ENCODE measurements around the gene TTC34. TPM values are rescaled to one million over a fixed set of nuclear protein-coding genes. Genes with fewer than 3 reads are reported as not detected.

TTC34 gene
- total RNA-seq, 1 donor from 2014 or later, result 1.8 TPM

GRCh38 chr1:2812939-2813653 is 11.6 kb upstream of the TTC34 start:
- no peak overlapping the region for H3K4me3 Mint-ChIP-seq
- intact Hi-C loops (cut with micrococcal nuclease), result no loop called here
- H3K9me3 Mint-ChIP-seq, result peaks cover 5% of the 10 kb centered on the region
- no peaks in the 10 kb centered on the region for H3K4me1 Mint-ChIP-seq (ENCODE audit: low read depth)
- no peak overlapping the region for H3K27ac Mint-ChIP-seq
- no peak for DNase-seq (ENCODE audit: low spot score)
- no peaks in the 10 kb centered on the region for H3K36me3 Mint-ChIP-seq (ENCODE audit: low read depth)
- no peaks in the 10 kb centered on the region for H3K27me3 Mint-ChIP-seq (ENCODE audit: insufficient read depth)

DNA sequence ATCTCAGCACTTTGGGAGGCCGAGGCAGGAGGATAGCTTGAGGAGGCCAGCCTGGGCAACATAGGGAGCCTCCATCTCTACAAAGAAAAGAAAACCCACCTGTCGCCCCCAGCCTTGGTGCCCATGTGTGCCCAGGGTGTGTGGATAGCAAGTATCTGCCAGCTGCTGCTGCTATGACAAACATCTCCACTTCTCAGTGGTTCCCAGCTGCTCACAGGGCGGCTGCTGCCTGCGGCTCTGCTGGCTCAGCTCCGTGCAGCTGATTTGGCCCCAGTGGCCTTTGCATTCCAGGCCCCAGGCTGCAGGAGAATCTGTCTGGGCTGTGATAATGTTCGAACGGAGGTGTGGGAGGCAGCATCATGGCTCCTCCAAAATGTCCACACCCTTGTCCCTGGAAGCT is 10.6 kb upstream of the TTC34 start:
- H3K27ac Mint-ChIP-seq, result no peak overlapping the region
- H3K4me1 Mint-ChIP-seq (ENCODE audit: low read depth), result no peaks in the 10 kb centered on the region
- H3K36me3 Mint-ChIP-seq (ENCODE audit: low read depth), result no peaks in the 10 kb centered on the region
- H3K9me3 Mint-ChIP-seq, result peaks cover 5% of the 10 kb centered on the region
- H3K4me3 Mint-ChIP-seq, result no peak overlapping the region
- DNase-seq (ENCODE audit: low spot score), result no peak
- intact Hi-C loops (cut with micrococcal nuclease), result no loop called here
- no peaks in the 10 kb centered on the region for H3K27me3 Mint-ChIP-seq (ENCODE audit: insufficient read depth)

DNA sequence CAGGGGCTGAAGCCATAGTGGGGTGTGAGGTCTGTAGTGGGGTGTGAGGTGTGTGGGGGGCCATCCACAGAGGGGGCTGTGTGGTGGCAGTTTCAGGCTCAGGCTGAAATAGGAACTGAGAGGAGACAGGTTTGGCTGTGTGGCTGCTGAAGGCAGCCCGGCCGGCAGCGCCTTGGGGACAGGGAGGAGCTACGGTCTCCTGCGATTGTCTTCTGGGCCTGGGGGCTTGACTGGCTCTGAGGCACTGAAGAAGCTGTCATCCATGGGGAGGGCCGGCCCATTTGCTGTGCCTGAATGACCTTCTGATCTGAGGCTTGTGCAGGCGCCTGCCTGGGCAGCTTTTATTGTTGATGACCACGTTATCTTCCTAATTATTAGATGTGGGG is 10.0 kb upstream of the TTC34 start:
- H3K9me3 Mint-ChIP-seq, result peaks cover 5% of the 10 kb centered on the region
- intact Hi-C loops (cut with micrococcal nuclease), result no loop called here
- H3K4me1 Mint-ChIP-seq (ENCODE audit: low read depth), result no peaks in the 10 kb centered on the region
- no peak overlapping the region for H3K4me3 Mint-ChIP-seq
- DNase-seq (ENCODE audit: low spot score), result no peak
- H3K36me3 Mint-ChIP-seq (ENCODE audit: low read depth), result no peaks in the 10 kb centered on the region
- no peak overlapping the region for H3K27ac Mint-ChIP-seq
- H3K27me3 Mint-ChIP-seq (ENCODE audit: insufficient read depth), result no peaks in the 10 kb centered on the region

GRCh38 chr1:2810899-2811532 is 9.5 kb upstream of the TTC34 start:
- Mint-ChIP-seq H3K4me1 (ENCODE audit: low read depth) (no peaks in the 10 kb centered on the region), H3K4me3 (no peak overlapping the region), H3K27me3 (ENCODE audit: insufficient read depth) (no peaks in the 10 kb centered on the region), H3K36me3 (ENCODE audit: low read depth) (no peaks in the 10 kb centered on the region), H3K9me3 (peaks cover 5% of the 10 kb centered on the region), H3K27ac (no peak overlapping the region)
- intact Hi-C loops (cut with micrococcal nuclease), result no loop called here
- no peak for DNase-seq (ENCODE audit: low spot score)

DNA sequence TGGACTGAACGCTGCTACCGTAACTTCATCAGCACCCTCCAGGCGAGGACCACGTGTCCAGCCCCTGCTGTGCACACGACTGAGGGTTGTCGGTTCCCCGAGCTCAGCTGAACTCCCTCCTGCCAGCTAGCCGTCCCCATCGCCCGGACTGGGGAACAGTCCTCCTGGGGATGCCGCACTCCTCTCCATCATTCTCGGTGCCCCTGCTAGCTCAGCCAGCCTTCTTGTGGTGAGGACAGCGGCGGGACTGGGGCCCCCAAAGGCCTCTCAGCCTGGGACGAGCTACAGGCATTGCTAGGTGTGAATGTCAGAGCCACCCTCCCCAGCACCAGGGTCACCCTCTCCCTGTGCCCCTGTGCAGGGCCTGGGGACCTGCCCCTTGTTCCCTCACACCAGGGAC is 8.8 kb upstream of the TTC34 start:
- peaks cover 5% of the 10 kb centered on the region for H3K9me3 Mint-ChIP-seq
- H3K36me3 Mint-ChIP-seq (ENCODE audit: low read depth), result no peaks in the 10 kb centered on the region
- H3K27me3 Mint-ChIP-seq (ENCODE audit: insufficient read depth), result no peaks in the 10 kb centered on the region
- intact Hi-C loops (cut with micrococcal nuclease), result no loop called here
- no peak overlapping the region for H3K4me3 Mint-ChIP-seq
- no peak overlapping the region for H3K27ac Mint-ChIP-seq
- DNase-seq (ENCODE audit: low spot score), result no peak
- no peaks in the 10 kb centered on the region for H3K4me1 Mint-ChIP-seq (ENCODE audit: low read depth)

DNA sequence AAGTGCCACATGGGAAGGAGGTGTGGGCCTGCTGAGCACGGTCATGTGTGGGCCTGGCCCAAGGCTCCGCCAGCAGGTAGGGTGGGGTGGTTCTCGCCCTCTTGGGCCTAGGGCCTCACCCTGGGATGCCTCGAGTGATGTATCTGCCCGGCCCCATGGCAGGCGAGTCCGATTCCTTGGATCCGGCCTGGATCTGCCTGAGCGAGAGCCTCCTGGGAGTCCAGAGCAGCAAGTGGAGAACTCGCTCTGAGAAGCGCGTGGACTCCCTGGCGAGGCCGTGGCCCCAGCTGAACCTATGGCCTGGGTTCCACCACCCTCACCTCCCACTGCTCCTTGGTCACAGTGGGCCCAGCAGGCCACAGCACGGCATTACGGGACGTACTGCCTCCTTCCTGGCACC is 8.2 kb upstream of the TTC34 start:
- no peaks in the 10 kb centered on the region for H3K27me3 Mint-ChIP-seq (ENCODE audit: insufficient read depth)
- H3K4me1 Mint-ChIP-seq (ENCODE audit: low read depth), result no peaks in the 10 kb centered on the region
- intact Hi-C loops (cut with micrococcal nuclease), result no loop called here
- H3K36me3 Mint-ChIP-seq (ENCODE audit: low read depth), result no peaks in the 10 kb centered on the region
- H3K9me3 Mint-ChIP-seq, result peaks cover 5% of the 10 kb centered on the region
- no peak overlapping the region for H3K4me3 Mint-ChIP-seq
- no peak for DNase-seq (ENCODE audit: low spot score)
- no peak overlapping the region for H3K27ac Mint-ChIP-seq

- H3K4me3 Mint-ChIP-seq, result no peak overlapping the region
- no peaks in the 10 kb centered on the region for H3K27me3 Mint-ChIP-seq (ENCODE audit: insufficient read depth)
- no peaks in the 10 kb centered on the region for H3K36me3 Mint-ChIP-seq (ENCODE audit: low read depth)
- H3K4me1 Mint-ChIP-seq (ENCODE audit: low read depth), result no peaks in the 10 kb centered on the region
- intact Hi-C loops (cut with micrococcal nuclease), result no loop called here
- peaks cover 5% of the 10 kb centered on the region for H3K9me3 Mint-ChIP-seq
- no peak for DNase-seq (ENCODE audit: low spot score)
- H3K27ac Mint-ChIP-seq, result no peak overlapping the region
Observed at GRCh38 chr1:2808831-2809605, 7.5 kb upstream of the TTC34 start.

- intact Hi-C loops (cut with micrococcal nuclease), result no loop called here
- Mint-ChIP-seq H3K9me3 (peaks cover 5% of the 10 kb centered on the region), H3K27ac (no peak overlapping the region), H3K4me1 (ENCODE audit: low read depth) (no peaks in the 10 kb centered on the region), H3K27me3 (ENCODE audit: insufficient read depth) (no peaks in the 10 kb centered on the region), H3K36me3 (ENCODE audit: low read depth) (no peaks in the 10 kb centered on the region), H3K4me3 (no peak overlapping the region)
- DNase-seq (ENCODE audit: low spot score), result no peak
Observed at GRCh38 chr1:2808386-2808705, 6.9 kb upstream of the TTC34 start.

DNA sequence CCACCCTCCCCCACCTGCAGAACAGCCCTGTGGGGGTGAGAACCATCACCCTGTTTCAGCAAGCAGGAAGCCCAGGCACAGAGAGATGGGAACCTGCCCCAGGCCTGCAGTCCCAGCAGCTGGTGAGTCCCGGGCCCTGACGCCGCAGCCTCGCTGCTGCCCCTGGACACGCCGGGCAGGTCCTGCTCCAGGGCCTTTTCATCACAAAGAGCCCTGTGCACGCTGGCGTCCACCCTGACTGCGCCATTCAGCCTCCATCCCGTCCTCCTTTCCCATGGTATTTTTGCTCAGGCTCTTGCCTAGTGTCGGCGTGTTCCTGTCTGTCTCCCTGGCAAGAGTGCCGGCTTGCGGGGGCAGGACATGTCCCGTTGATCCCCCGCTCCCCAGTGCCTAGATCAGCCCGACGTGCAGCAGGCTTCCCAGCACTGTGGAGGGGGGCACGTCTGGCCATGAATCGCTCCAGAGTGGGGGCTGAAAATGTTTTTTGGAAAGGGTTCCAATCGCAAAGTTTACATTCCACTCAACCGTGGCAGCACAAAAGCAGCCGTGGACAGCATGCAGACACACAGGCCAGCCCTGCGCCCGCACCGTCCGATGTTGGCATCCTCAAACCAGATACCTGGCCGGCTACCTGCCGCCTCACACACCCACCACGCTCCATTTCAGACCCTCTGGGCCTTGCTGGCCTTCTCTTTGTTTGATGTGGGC is 6.3 kb upstream of the TTC34 start:
- Mint-ChIP-seq H3K36me3 (ENCODE audit: low read depth) (no peaks in the 10 kb centered on the region), H3K4me1 (ENCODE audit: low read depth) (no peaks in the 10 kb centered on the region), H3K4me3 (no peak overlapping the region), H3K27me3 (ENCODE audit: insufficient read depth) (no peaks in the 10 kb centered on the region), H3K9me3 (peaks cover 5% of the 10 kb centered on the region), H3K27ac (no peak overlapping the region)
- no peak for DNase-seq (ENCODE audit: low spot score)
- intact Hi-C loops (cut with micrococcal nuclease), result no loop called here

DNA sequence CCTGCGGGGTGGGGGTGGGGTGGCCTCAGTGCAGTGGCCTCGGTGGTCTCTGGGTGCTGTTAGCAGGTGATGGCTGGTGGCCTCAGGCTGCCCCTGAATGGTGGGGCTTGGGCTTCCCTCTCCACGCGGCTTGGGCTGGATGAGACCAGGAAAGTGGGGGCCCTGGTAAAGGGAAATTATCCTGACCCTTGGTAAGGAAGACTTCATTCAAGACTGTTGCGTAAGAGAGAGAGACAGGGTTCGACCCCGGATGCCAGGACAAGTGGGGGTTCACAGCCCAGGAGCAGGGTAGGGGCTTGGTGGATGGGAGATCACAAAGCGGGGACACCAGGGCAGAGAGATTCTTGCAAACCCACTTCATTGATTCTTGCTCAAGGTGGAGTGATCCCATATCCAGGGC is 5.5 kb upstream of the TTC34 start:
- Mint-ChIP-seq H3K9me3 (no peaks in the 10 kb centered on the region), H3K27me3 (ENCODE audit: insufficient read depth) (no peaks in the 10 kb centered on the region), H3K27ac (no peak overlapping the region), H3K36me3 (ENCODE audit: low read depth) (no peaks in the 10 kb centered on the region), H3K4me1 (ENCODE audit: low read depth) (no peaks in the 10 kb centered on the region), H3K4me3 (no peak overlapping the region)
- intact Hi-C loops (cut with micrococcal nuclease), result no loop called here
- no peak for DNase-seq (ENCODE audit: low spot score)

GRCh38 chr1:2806591-2806990 is 5.1 kb upstream of the TTC34 start:
- Mint-ChIP-seq H3K4me3 (no peak overlapping the region), H3K27ac (no peak overlapping the region), H3K9me3 (no peaks in the 10 kb centered on the region), H3K27me3 (ENCODE audit: insufficient read depth) (no peaks in the 10 kb centered on the region), H3K36me3 (ENCODE audit: low read depth) (no peaks in the 10 kb centered on the region), H3K4me1 (ENCODE audit: low read depth) (no peaks in the 10 kb centered on the region)
- DNase-seq (ENCODE audit: low spot score), result no peak
- intact Hi-C loops (cut with micrococcal nuclease), result no loop called here

GRCh38 chr1:2805801-2806430 is 4.4 kb upstream of the TTC34 start:
- no peaks in the 10 kb centered on the region for H3K36me3 Mint-ChIP-seq (ENCODE audit: low read depth)
- DNase-seq (ENCODE audit: low spot score), result no peak
- intact Hi-C loops (cut with micrococcal nuclease), result no loop called here
- H3K27me3 Mint-ChIP-seq (ENCODE audit: insufficient read depth), result no peaks in the 10 kb centered on the region
- H3K4me3 Mint-ChIP-seq, result no peak overlapping the region
- no peaks in the 10 kb centered on the region for H3K4me1 Mint-ChIP-seq (ENCODE audit: low read depth)
- no peak overlapping the region for H3K27ac Mint-ChIP-seq
- no peaks in the 10 kb centered on the region for H3K9me3 Mint-ChIP-seq
